ENCODE data around the gene CACNB3. TPM values are rescaled to one million over a fixed set of nuclear protein-coding genes. Genes with fewer than 3 reads are reported as not detected.

Gene CACNB3
- 12.2 and 12.4 TPM in 2 replicates for total RNA-seq

DNA sequence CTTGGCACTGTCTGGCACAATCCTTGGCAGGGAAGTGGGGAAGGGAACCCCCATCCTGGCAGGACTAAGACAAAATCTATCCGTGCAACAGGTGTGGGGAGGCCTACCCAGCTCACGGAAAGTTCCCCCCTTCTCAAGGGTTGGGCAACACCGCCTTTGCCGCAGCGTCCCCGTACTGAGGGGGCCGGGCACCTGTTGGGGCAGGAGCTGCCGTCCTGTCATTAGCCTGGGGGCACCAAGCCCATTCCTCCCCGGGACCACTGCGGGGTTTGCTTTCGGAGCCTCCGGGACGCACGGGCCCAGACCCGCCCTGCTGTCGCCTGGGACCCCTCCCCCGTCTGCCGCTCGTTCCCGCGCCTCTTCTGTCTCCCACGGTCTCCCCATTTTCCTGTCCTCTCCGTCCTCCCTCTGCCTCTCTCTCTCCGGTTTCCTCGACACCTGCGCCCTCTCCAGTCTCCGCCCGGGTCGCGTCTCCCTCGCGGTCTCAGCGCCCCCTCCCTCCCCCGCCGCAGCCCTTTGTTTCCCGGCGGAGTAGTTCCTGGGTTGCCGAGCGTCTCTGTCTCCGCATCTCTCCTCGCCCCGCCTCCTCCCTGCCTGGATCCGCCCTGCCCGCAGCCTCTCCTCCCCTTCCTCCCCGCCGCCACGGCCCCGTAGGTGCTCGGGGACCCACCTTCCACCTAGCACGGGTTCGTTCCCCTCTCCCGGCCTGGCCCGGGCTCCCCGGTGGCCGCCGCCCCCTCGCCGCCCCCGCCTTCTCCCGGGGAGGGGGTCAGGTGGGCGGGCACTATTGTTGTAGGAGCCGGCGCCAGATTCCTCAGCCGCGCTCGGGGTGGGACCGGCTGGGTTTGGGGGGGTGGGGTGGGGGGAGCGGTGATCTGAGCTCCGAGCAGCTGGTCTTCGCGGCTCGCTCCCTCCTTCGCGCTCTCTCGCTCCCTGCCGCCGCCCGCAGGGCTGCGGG is at the start of gene CACNB3:
TSS of gene CACNB3 (plus strand) at position 624 of the 958 bp plus-strand sequence. CDS start 434 bp downstream, outside the sequence.

DNA sequence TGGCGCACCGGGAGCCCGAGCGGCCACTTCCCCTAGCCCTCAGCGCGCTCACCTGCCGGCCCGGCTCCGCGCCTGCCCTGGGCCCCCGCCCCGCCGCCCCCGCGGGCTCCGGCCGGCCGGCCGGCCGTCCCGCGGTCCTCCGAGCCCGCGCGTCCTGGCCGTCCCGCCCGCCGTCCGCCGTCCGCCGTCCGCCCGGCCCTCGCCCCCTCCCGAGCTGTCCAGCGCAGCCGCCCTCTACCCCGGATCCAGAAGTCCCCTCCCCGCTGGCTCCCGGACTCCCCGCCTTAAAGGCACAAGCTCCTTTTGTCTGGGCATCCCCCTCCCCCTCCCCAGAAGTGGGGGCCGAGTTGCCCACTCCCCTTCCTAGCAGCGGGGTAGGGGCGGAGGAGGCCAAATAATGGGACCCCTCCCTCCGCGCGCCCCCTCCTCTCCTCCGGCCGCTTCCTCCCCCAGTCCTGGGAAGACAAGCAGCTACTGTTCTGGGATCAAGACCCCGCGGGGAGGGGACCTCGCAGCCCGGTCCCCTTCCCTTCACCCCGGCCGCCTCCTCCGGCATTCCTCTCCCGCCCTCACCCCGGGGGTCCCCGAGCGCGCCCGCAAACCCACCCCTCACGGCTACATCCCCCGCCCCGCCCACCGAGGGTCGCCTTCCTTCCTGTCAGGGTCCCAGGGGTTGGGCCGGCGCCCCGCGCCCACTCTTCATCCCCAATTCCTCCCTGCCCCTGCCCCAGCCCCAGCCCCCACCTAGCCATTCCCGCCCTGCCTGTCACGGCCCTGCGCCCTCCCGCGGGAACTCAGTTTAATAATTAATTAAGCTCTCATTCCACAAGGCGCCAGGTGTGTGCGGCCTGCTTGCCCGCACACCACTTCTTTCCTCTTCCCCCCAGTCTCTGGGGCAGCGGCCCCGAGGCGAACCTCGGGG is 29.2 kb upstream of the CACNB3 start, which contains the start of gene ADCY6:
TSS of gene ADCY6 (minus strand) at position 236 of the 922 bp plus-strand sequence. CDS start 5,655 bp downstream, outside the sequence.

DNA sequence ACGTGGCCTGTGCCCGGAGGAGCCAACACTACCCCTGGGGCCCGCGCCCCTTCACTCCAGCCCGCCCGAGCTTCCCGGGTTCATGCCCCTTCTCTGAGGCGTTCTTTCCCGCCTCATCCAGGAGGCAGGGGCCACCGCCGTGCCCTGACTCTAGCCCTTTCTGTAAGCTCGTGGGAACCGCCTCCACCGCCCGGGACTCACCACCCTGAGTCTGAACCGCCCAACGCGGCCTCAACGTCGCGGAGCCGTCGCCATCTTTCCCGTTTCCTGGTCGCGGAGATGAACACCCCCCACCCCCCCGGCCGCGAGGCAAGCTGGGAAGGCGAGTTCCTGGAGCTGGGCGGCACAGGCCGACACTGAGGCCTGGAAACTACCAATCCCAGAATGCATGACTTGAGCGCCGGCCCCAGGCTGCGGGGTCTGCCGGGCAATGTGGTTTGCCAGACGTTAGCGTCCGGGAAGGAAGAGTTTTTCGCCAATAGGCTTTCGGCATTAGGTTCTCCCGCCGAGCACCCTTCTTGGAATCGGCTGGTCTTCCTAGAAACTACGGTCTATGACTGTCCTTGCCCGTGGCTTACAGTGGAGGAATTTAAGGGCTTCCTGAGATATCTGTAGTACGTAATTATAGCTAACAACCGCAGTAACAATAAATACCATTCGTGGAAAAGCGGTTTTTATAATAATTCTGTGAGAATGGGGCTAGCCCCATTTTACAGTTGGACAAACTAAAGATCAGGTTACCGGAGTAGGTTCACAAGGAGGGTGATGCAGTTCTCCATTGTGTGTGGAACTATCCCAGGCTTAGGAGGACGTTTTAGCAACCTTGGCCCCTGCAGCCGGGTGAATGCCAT is 33.8 kb downstream of the CACNB3 start, which contains the start of gene DDX23:
TSS of gene DDX23 (minus strand) at position 281 of the 851 bp plus-strand sequence. CDS start 6,381 bp downstream, outside the sequence.

DNA sequence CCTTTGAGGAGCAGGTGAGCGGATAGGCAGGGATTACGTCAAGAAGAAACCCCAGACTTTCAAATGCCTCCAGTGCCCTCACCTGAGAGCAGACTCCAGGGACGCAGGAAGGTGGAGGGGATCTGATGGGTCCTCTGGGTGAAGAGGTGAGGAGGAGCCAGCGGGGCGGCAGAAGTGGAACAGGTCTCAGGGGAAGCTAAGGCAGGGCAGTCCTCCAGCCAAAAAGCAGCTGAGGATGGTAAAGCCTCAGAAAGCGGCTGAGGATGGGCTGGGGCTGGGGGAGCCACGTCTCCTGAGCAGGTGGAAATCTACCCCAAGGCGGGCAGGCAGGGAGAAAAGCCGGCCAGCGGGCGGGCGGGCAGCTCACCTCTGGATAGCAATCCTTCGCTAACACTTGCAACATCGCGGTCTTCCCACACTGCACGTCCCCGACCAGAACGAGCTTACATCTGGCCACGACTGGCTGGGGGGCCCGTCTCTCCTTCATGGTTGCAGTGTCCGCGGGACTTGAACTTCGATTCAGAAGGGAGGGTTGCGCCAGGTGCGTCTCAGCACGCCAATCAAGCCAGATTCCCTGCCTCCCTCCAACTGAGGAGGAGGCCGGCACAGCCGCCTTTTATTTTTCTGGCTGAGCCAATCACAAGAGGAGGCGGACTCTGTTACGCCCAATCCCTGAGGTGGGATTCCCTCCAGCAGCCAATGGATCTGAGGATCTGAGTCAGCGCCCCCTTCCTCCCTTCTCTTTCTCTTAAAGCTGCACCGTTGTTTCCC is 47.2 kb downstream of the CACNB3 start, which contains the start of gene RND1:
TSS of gene RND1 (minus strand) at position 590 of the 771 bp plus-strand sequence. CDS start at position 487, 103 bp downstream.

Other genes starting within 250 kb of the CACNB3 start
- gene LALBA, start 248.4 kb upstream of the CACNB3 start, total RNA-seq = not detected in 2 replicates
- gene KANSL2, start 136.3 kb upstream of the CACNB3 start, total RNA-seq = 33.1 and 38.0 TPM in 2 replicates
- gene CCNT1, start 101.8 kb upstream of the CACNB3 start, total RNA-seq = 19.1 and 22.9 TPM in 2 replicates
- 41.0 and 43.7 TPM in 2 replicates for gene ADCY6, start 29.4 kb upstream of the CACNB3 start, total RNA-seq
- 79.4 and 91.2 TPM in 2 replicates for gene DDX23, start 33.7 kb downstream of the CACNB3 start, total RNA-seq
- gene RND1, start 47.4 kb downstream of the CACNB3 start, total RNA-seq = 0.14 and 0.55 TPM in 2 replicates
- gene FKBP11, start 107.0 kb downstream of the CACNB3 start, total RNA-seq = 38.7 and 43.6 TPM in 2 replicates
- 25.3 and 27.6 TPM in 2 replicates for gene ARF3, start 139.0 kb downstream of the CACNB3 start, total RNA-seq
- gene WNT10B, start 153.2 kb downstream of the CACNB3 start, total RNA-seq = 0.18 TPM in 1 of 2 replicates, not detected in the other
- not detected in 2 replicates for gene WNT1, start 159.8 kb downstream of the CACNB3 start, total RNA-seq
- under 0.01 and 0.18 TPM in 2 replicates for gene DDN, start 180.9 kb downstream of the CACNB3 start, total RNA-seq
- 77.1 and 87.0 TPM in 2 replicates for gene PRKAG1, start 200.3 kb downstream of the CACNB3 start, total RNA-seq
- gene KMT2D, start 242.3 kb downstream of the CACNB3 start, total RNA-seq = 14.9 and 20.7 TPM in 2 replicates

All from smooth muscle cell of bladder (primary cell).